ENCODE data around the gene HOXB3.

HOXB3 gene

GRCh38 chr17:48609033-48609432 is 19.0 kb upstream of the HOXB3 start:
- no peak for DNase-seq (ENCODE audit: low read depth)
- no peak overlapping the region for H3K4me3 ChIP-seq (ENCODE audit: low read length)
- TF ChIP-seq CTCF (conservative IDR thresholded peaks at IDR 0.05; ENCODE audit: low read depth, low read length), result no peak

- no peak overlapping the region for H3K4me3 ChIP-seq (ENCODE audit: low read length)
- no peak for TF ChIP-seq CTCF (conservative IDR thresholded peaks at IDR 0.05; ENCODE audit: low read depth, low read length)
- no peak for DNase-seq (ENCODE audit: low read depth)
Observed at GRCh38 chr17:48608494-48608834, 18.4 kb upstream of the HOXB3 start.

- TF ChIP-seq CTCF (conservative IDR thresholded peaks at IDR 0.05; ENCODE audit: low read depth, low read length), result no peak
- no peak for DNase-seq (ENCODE audit: low read depth)
- H3K4me3 ChIP-seq (ENCODE audit: low read length), result no peak overlapping the region
Observed at GRCh38 chr17:48606892-48607614, 17.0 kb upstream of the HOXB3 start.

GRCh38 chr17:48605991-48606891 is 16.2 kb upstream of the HOXB3 start:
- no peak overlapping the region for H3K4me3 ChIP-seq (ENCODE audit: low read length)
- TF ChIP-seq CTCF (conservative IDR thresholded peaks at IDR 0.05; ENCODE audit: low read depth, low read length), result no peak

GRCh38 chr17:48605409-48605919 is 15.4 kb upstream of the HOXB3 start:
- TF ChIP-seq CTCF (conservative IDR thresholded peaks at IDR 0.05; ENCODE audit: low read depth, low read length), result no peak
- H3K4me3 ChIP-seq (ENCODE audit: low read length), result no peak overlapping the region
- no peak for DNase-seq (ENCODE audit: low read depth)

More at GRCh38 chr17:48605991-48606891, 16.2 kb upstream of the HOXB3 start:
- no peak for DNase-seq (ENCODE audit: low read depth)

GRCh38 chr17:48604770-48605329 is 14.8 kb upstream of the HOXB3 start, which contains the start of gene HOXB6:
Gene HOXB6 (minus strand): TSS chr17:48604986. CDS start chr17:48598150, 6,836 bp downstream.
- no peak for DNase-seq (ENCODE audit: low read depth)
- no peak within 1 kb of the TSS for H3K4me3 ChIP-seq (ENCODE audit: low read length)
- no peak for TF ChIP-seq CTCF (conservative IDR thresholded peaks at IDR 0.05; ENCODE audit: low read depth, low read length)
